HG02938 (cell line): ENCODE measurements around the gene IL17A.

Source experiments
- ATAC-seq: cut with Tn5 transposase; IDR thresholded peaks from one replicate; pipeline ENCODE4 v1.9.1; 2021; ENCODE audit warnings: mild to moderate bottlenecking, moderate library complexity; ENCODE audit not compliant: unreplicated experiment

The IL17A gene

DNA sequence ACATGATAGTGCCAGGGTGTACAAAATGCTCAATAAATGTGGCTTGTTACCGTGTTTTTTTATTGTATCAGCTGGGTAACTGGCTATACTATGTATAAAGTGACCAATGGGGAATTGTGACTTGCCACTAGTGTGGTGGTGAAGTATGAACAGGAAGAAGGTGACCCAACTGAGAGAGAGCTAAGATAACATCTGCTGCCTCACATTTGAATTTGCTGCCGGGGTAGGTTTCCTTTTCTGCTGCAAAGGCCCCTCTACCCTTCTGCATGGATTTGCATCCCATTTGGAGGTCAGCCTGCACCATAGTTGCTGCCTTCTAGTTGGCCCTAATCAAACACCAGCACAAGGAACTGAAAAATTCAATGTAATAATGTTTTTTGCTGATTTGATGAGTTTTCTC, 24.1 kb downstream of the IL17A start:
- peak; percentile 86 for ATAC-seq

DNA sequence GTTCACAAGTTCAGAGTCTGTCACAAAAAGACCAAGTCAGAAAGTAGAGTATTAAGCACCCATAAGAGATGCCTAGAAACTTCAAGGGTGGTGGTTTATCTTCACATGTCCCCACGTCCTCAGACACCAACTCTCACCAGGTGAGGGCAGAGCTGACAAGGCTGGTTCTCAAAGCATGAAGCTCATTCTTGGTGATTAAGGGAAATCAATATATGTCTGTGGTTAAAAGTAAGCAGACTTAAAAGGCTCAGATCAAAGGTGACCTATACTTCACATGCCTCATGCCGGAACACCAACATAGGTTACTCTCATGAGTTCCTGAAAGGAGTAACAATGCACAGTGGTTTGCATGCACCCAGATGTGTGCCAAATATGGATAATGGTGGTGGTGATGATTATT, 27.0 kb downstream of the IL17A start:
- no peak for ATAC-seq

DNA sequence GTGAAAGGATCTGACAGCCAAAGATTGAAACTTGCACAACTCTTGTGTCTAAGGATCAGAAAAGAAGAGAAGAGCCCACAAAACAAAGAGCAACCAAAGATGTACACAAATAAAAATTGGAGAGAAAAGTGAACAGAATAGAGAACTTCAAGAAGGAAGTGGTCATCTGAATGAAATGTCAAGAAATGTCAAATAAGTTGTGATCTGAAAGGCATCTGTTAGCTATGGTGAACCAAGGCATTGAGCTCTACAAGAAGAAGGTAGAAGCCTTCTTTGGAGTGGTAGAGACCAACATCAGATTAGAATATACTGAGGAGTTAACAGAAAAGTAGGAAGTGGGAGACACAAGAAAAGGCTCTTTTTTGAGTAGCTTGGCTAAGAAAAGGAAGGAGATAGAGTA, 29.6 kb downstream of the IL17A start:
- no peak for ATAC-seq

DNA sequence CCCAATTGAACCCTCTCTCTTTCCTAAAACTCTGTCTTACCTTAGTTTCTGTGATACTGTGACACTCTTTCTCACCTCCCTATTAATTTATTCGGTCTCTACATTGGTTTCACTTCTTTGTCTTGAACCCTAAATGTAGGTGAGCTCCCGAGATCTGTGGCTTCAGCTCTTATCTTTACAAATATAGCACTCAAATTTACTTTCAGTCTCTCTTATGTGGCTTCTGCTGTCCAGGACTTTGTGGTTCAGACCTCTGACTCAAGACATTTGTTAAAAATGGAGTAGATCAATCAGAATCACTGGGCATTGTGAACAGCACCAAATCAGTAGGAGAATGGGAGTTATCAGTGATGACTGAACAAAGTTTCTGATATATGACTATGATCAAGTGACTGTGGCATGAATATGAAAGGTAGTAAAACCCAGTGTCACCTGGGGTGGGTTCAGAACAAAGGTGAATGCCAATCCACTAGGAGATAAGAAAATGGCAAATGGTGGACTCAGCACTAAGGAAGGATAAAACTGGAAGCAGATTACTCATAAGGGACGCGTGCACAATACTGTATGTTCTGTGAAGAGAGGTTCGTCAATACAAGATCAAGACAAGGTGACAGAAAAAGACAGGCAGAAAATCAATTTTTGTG, 30.9 kb downstream of the IL17A start:
- ATAC-seq = no peak

DNA sequence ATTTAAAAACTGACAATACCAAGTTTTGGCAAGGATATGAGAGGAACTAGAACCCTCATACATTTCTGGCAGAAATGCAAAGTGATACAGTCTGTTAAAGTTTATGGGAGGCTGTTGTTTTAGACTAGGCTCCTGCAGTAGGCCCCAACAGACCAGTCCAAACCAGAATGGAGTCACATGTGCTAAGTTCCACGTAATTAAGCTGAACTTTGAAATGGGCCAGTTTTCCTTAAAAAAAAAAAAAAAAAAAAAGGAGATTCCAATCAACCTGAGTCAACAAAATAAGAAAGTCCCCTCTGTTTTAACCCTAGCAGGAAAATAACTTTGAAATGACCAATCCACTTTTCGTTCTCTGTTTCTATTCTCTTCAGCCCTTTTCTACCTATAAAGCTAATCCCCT, 31.6 kb downstream of the IL17A start:
- ATAC-seq = no peak

DNA sequence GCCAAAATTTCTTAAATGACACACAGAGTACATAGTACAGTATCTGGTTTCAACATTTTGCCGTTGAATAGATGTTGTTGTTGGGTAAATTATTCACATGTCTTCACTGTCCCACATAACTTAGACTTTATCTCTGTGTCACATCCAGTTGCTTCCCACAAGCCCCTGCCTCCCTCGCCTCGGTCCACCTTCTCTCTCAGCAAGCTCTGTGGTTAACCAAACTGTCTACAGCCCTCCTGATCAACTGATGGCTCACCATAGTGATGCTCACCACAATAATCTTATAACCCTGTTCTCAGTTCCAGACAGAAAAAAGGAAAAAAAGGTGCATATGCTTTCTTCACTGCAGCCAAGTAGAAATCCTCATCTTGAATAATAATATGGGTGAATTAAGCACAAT, 35.1 kb downstream of the IL17A start:
- ATAC-seq = peak; percentile 88

DNA sequence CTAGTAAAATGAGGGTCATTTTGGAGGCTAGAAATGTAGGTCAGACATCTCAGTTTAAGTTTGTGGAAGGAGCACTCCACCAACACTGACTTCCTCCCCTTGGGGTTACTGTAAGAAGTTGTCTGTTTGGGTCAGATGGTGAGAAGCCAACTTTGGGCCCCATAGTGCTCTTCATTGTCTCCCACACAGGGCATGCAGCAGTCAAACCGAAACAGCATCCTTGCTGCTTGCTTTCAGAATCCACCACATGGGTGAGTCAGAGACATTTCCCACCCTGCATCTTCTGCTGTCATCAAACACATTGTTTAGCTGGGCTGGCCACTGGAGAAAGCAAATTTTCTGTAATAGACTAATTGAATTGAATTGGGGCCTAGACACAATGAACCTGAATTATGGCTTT, 41.3 kb downstream of the IL17A start:
- peak; percentile 99 for ATAC-seq

DNA sequence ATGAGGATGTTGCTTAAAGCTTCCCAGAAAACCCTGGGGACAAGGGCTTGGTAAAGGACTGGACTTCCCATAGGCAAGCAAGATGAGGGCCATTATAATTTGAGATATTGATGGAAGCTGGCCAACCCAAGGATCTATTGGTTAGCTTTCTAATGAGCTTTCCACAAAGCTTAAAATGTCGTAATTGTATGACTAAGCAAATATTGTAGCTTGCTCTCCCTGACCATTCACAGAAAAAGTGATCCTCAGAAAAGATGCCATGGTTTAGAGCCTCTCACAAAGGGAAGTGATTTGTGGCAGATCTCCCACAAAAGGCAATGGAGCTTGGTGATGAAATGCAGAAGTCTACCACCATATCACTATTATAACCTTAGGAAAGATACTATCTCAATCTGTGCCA, 44.5 kb downstream of the IL17A start:
- no peak for ATAC-seq

DNA sequence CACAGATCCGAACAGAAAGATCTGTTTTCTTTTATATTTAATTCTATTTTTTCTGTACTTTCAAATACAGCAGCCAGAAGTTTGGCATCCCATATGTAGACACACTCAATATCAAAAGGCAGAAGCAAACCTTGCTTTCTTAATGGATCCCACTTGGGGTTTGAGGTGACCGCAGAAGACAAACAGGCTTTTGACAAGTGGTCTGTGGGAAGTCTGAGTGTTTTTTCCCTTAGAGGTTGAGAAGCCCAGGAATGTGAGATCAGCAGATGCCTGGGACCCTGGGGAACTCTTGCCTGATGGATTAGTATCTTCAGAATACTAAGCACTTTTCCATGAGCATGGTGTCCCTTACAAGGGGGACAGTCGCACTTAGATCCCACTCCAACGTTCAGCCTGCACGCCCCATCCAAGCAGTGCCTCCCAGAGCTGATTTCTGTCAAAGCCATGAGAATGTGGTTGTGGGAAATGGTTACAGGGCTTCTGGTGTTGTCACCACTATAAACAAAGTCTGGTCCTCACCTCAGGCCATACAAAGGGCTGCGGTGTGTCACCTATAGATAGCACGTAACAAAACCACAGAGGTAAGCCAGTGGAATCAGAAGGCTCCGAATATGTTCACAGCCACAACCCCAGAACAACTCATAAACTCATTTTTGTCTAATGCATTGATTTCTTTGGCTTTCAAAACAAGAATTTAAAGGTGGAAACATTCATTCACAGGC, 45.4 kb downstream of the IL17A start:
- no peak for ATAC-seq

DNA sequence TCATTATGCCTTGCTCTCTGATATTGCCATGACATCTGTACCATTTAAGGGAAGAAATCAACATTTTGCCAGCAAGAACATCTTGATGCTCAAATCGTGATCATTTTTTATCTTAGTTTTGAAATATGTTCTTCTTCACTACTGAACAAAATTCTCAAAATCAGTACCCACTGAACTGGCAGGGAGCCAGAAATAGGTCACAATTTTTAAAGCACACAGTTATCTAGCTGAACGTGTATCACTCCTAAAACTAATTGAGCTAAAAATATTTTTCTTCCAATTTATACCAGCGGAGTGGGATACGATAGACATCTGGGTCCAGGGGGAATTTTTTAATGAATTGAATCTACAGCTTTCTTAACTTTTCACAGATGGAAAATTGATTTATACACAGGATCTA, 46.8 kb downstream of the IL17A start:
- no peak for ATAC-seq

DNA sequence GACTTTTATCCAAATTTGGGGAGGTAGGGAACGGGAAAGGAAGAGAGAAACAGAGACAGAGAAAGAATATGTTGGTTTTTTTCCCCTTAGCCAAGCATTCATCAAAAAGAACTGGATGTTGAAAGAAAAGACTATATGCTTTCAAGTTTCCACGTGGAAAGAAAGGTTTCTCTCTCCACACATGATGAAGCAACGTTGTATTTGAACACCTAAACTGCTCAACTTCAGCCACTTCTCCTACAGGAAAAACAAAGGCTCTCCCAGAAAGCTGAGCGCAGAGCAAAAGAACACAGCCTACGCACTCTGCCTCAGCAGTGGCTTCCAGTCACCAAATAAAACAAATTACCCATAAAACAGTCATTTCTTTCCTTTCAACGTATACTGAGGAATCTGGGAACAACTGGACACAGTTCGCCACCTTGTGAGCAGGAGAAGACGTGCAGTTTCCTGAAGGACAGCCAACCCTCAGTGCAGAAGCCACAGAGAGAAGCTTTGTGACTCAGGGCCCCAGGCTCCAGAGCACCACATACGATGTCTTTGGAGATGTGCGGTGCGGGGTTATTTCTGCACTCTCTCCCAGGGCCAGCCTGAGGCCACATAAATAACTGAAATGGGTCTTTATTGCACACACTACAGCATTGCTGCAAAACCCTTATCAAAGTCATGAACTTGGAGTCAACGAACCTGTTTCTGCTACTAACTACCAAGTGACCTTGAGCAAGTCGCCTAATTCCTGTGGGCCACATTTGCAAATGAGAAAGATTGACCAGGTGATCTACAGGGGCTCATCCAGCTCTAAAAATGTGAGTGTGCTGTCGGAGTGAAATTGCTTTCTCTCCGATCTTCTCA, 48.0 kb downstream of the IL17A start:
- ATAC-seq = no peak
